Lower lobe of right lung (tissue), 2 donors: Measurements from ENCODE around the gene AGA. TPM values are rescaled to one million over a fixed set of nuclear protein-coding genes. Genes with fewer than 3 reads are reported as not detected.

Experiments
- ATAC-seq, 2 donors: fragments of 200-7000 bp; cut with Tn5 transposase; one replicate each; pipeline ENCODE4 v1.9.1; 2020 to 2022; ENCODE audit warnings: mild to moderate bottlenecking in 2 of 2, moderate library complexity in 2 of 2
- DNase-seq: peaks from one replicate; pipeline ENCODE4 v3.0.0-alpha.2; 2020
- H3K27ac ChIP-seq: fragments of 200-600 bp; one replicate; pipeline ENCODE4 v1.8.0; 2022
- H3K27me3 ChIP-seq: fragments of 200-600 bp; one replicate; pipeline ENCODE4 v1.8.0; 2022; ENCODE audit warnings: low read depth
- H3K36me3 ChIP-seq: fragments of 200-600 bp; one replicate; pipeline ENCODE4 v1.8.0; 2022; ENCODE audit warnings: mild to moderate bottlenecking
- H3K4me1 ChIP-seq: fragments of 200-600 bp; one replicate; pipeline ENCODE4 v1.8.0; 2022
- H3K4me3 ChIP-seq: fragments of 200-600 bp; one replicate; pipeline ENCODE4 v1.8.0; 2022; ENCODE audit warnings: mild to moderate bottlenecking
- H3K9me3 ChIP-seq: fragments of 200-600 bp; one replicate; pipeline ENCODE4 v1.8.0; 2022
- intact Hi-C: fragments of 100-400 bp; cut with DNase I; formaldehyde crosslinking; loops from one replicate; pipeline ENCODE4 v1.11.0; 2022
- total RNA-seq: library from RNA; stranded (reverse); fragmentation: NEBNext Ultra II Directional; extraction: Animal tissue kit (Norgen Biotek cat#: 25700); gene quantifications from one replicate; pipeline ENCODE4 v1.2.1, GENCODE V29; 2021
- TF ChIP-seq, protein P1 (sequence below): fragments of 200-600 bp; IDR thresholded peaks from one replicate; pipeline ENCODE4 v1.8.0; 2022; ENCODE audit warnings: antibody characterized with exemption, mild to moderate bottlenecking
- donor health status: DM: no; HTN: yes; CAD: no; lungs with severe emphysema.

AGA gene
- total RNA-seq, 1 donor from 2014 or later, result 29.8 TPM

DNA sequence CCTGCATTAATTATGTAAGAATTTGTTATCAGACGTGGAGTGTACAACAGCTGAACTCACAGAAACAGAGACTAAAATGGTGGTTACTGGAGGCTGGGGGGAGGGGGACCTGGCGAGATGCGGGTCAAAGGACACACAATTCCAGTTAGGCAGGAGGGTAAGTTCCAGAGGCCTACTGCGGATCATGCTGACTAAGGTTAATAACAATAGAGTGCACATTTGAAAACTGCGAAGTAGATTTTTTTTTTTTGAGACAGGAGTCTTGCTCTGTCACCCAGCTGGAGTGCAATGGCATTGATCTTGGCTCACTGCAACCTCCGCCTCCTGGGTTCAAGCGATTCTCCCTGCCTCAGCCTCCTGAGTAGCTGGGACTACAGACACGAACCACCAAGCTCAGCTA is 7.6 kb downstream of the AGA start:
- no peaks in the 10 kb centered on the region for H3K27me3 ChIP-seq
- no peak overlapping the region for H3K4me3 ChIP-seq
- H3K4me1 ChIP-seq, result no peaks in the 10 kb centered on the region
- intact Hi-C loops, result no loop called here
- H3K36me3 ChIP-seq, result peaks cover 70% of the 10 kb centered on the region
- TF ChIP-seq, protein P1, sequence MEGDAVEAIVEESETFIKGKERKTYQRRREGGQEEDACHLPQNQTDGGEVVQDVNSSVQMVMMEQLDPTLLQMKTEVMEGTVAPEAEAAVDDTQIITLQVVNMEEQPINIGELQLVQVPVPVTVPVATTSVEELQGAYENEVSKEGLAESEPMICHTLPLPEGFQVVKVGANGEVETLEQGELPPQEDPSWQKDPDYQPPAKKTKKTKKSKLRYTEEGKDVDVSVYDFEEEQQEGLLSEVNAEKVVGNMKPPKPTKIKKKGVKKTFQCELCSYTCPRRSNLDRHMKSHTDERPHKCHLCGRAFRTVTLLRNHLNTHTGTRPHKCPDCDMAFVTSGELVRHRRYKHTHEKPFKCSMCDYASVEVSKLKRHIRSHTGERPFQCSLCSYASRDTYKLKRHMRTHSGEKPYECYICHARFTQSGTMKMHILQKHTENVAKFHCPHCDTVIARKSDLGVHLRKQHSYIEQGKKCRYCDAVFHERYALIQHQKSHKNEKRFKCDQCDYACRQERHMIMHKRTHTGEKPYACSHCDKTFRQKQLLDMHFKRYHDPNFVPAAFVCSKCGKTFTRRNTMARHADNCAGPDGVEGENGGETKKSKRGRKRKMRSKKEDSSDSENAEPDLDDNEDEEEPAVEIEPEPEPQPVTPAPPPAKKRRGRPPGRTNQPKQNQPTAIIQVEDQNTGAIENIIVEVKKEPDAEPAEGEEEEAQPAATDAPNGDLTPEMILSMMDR, result no peak
- ATAC-seq (no peak), DNase-seq (no peak)
- no peaks in the 10 kb centered on the region for H3K9me3 ChIP-seq
- H3K27ac ChIP-seq, result no peak overlapping the region

DNA sequence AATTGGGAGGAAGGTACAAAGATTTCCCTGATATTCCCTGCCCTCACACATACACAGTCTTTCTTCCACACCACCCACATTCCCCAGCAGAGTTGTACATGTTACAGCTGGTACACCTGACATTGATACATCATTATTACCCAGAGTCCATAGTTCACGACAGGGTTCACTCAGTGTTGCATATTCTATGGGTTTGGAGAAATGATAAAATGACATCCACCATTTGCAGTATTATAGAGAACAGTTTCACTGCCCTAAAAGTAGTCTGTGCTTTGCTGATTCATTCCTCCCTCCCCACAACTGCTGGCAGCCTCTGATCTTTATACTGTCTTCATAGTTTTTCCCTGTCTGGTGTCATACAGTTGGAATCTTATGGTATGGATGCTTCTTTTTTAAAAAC is 15.0 kb downstream of the AGA start:
- Histone ChIP-seq H3K4me3 (no peak overlapping the region), H3K4me1 (no peaks in the 10 kb centered on the region), H3K9me3 (no peaks in the 10 kb centered on the region), H3K36me3 (peaks cover 14% of the 10 kb centered on the region), H3K27ac (no peak overlapping the region), H3K27me3 (no peaks in the 10 kb centered on the region)
- intact Hi-C loops, result no loop called here
- ATAC-seq (no peak), DNase-seq (no peak)
- TF ChIP-seq, protein P1, result no peak

DNA sequence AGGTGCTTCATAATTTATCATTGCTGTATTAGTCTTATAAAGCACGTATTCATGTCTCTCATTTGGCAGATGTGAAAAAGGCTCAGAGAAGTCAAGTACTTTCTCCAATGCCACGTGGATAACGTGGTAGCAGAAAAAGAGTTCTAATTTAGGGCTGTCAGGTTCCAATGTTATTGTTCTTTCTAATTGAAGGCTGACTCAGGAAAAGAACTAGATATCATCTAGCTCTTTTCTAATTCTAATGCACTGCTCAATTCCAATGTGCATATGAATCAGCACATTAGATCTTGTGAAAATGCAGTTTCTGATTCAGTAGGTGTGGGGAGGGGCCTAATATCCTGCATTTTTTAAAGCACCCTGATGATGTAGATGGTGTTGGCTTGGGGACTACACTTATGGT is 22.8 kb downstream of the AGA start:
- Histone ChIP-seq H3K27me3 (no peaks in the 10 kb centered on the region), H3K4me1 (no peaks in the 10 kb centered on the region), H3K4me3 (no peak overlapping the region), H3K27ac (no peak overlapping the region), H3K9me3 (peaks cover 3% of the 10 kb centered on the region), H3K36me3 (no peaks in the 10 kb centered on the region)
- TF ChIP-seq, protein P1, result no peak
- intact Hi-C loops, result no loop called here
- ATAC-seq (no peak), DNase-seq (no peak)

DNA sequence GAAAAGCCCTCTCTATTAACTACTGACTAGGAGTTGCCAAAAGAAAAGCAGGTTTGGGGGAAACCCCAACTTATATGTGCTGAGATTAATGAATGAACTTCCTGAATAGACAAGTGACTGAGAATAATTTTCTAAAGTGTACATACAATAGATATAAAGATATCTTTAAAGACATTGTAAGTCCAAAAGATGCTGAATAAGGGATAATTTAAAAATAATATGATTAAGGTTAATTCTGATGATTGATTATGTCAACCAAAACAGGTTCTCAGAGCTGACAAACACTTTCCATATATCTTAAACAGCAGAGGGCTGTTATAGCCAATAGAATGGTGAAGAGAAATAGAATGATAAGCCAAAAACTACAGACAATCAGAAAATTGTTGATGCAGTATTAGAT is 28.6 kb downstream of the AGA start:
- Histone ChIP-seq H3K4me1 (no peaks in the 10 kb centered on the region), H3K27me3 (no peaks in the 10 kb centered on the region), H3K9me3 (no peaks in the 10 kb centered on the region), H3K36me3 (no peaks in the 10 kb centered on the region), H3K4me3 (no peak overlapping the region), H3K27ac (no peak overlapping the region)
- DNase-seq, result no peak
- no peak for ATAC-seq
- intact Hi-C loops, result no loop called here
- TF ChIP-seq, protein P1, result no peak

DNA sequence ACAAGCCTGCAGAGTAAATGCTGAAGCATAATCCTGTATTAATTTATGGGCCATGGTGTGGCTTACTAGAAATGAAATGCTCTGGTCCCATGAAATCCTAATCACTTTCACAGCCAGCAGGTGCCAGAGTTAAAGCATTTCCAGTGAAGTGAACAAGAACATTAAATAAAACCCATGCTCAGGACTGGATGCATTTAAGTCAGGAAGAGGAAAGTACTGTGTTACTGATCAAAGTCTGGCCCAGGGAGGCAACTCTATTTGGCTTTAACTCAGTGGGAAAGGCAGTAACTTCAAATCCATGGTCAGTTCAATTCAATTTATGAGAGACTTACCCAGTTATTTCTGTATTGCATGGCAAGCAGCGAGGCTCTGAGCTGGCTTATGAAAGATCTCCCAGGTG is 29.2 kb downstream of the AGA start:
- Histone ChIP-seq H3K27ac (no peak overlapping the region), H3K9me3 (no peaks in the 10 kb centered on the region), H3K4me3 (no peak overlapping the region), H3K27me3 (no peaks in the 10 kb centered on the region), H3K36me3 (no peaks in the 10 kb centered on the region), H3K4me1 (no peaks in the 10 kb centered on the region)
- DNase-seq (no peak), ATAC-seq (no peak)
- intact Hi-C loops, result no loop called here
- TF ChIP-seq, protein P1, result no peak

DNA sequence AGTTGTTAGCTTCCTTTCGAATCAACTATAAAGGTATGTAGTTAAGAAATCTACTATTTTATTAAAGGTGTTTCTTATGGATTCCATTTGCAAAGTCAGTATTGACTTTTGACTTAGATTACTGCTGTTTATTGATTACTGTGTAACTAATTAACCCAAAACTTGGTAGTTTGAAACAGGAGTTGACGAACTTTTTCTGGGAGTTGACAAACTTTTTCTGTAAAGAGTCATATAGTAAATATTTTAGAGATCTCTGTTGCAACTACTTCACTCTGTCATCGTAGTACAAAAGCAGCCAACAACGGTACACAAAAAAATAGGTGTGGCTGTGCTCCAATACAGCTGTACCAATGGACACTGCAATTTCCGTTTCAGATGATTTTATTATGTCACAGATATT is 30.2 kb downstream of the AGA start:
- no peak overlapping the region for H3K4me3 ChIP-seq
- DNase-seq (no peak), ATAC-seq (no peak)
- intact Hi-C loops, result no loop called here
- H3K27me3 ChIP-seq, result no peaks in the 10 kb centered on the region
- TF ChIP-seq, protein P1, result no peak
- no peak overlapping the region for H3K27ac ChIP-seq
- no peaks in the 10 kb centered on the region for H3K36me3 ChIP-seq
- H3K9me3 ChIP-seq, result no peaks in the 10 kb centered on the region
- no peaks in the 10 kb centered on the region for H3K4me1 ChIP-seq
